ENCODE measurements around the gene PRR12.

The PRR12 gene

DNA sequence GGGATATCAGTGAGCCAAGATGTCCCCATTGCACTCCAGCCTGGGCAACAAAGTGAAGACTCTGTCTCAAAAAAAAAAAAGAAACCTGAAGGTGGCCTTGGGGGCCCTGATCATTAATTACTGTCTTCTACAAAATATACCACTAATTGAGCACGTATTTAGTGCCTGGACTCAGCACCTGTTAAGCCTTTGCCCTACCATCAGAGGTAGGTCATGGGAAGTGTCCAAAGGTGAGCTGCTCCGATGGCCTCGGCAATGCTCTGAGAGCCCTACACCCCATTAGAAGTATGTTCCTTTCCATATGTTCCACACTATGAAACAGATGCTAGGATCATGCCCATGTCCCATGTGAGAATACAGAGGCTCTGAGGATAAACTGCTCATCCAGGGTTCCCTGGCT lies 31.5 kb upstream of the PRR12 start:
- no peak overlapping the region for H3K4me3 ChIP-seq (ENCODE audit: low read depth, low read length)
- no peak for DNase-seq (ENCODE audit: low read depth)
- TF ChIP-seq MYC (IDR thresholded peaks at IDR 0.05; ENCODE audit: low read depth, low read length): no peak
- TF ChIP-seq, protein P1, sequence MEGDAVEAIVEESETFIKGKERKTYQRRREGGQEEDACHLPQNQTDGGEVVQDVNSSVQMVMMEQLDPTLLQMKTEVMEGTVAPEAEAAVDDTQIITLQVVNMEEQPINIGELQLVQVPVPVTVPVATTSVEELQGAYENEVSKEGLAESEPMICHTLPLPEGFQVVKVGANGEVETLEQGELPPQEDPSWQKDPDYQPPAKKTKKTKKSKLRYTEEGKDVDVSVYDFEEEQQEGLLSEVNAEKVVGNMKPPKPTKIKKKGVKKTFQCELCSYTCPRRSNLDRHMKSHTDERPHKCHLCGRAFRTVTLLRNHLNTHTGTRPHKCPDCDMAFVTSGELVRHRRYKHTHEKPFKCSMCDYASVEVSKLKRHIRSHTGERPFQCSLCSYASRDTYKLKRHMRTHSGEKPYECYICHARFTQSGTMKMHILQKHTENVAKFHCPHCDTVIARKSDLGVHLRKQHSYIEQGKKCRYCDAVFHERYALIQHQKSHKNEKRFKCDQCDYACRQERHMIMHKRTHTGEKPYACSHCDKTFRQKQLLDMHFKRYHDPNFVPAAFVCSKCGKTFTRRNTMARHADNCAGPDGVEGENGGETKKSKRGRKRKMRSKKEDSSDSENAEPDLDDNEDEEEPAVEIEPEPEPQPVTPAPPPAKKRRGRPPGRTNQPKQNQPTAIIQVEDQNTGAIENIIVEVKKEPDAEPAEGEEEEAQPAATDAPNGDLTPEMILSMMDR (IDR thresholded peaks at IDR 0.05; ENCODE audit: low read depth, low read length): no peak
- no peak for TF ChIP-seq POLR2A (IDR thresholded peaks at IDR 0.05; ENCODE audit: extremely low read depth, insufficient read length)
- TF ChIP-seq, protein P2, sequence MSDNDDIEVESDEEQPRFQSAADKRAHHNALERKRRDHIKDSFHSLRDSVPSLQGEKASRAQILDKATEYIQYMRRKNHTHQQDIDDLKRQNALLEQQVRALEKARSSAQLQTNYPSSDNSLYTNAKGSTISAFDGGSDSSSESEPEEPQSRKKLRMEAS (IDR thresholded peaks at IDR 0.05; ENCODE audit: low read depth, low read length): no peak

- no peak overlapping the region for H3K4me3 ChIP-seq (ENCODE audit: low read depth, low read length)
- TF ChIP-seq POLR2A (IDR thresholded peaks at IDR 0.05; ENCODE audit: extremely low read depth, insufficient read length) (no peak), MYC (IDR thresholded peaks at IDR 0.05; ENCODE audit: low read depth, low read length) (no peak)
- TF ChIP-seq, protein P2 (IDR thresholded peaks at IDR 0.05; ENCODE audit: low read depth, low read length): no peak
- TF ChIP-seq, protein P1 (IDR thresholded peaks at IDR 0.05; ENCODE audit: low read depth, low read length): no peak
- DNase-seq (ENCODE audit: low read depth): no peak
These were observed 31.1 kb upstream of the PRR12 start for GRCh38 chr19:49559928-49560327.

- DNase-seq (ENCODE audit: low read depth): no peak
- TF ChIP-seq, protein P2 (IDR thresholded peaks at IDR 0.05; ENCODE audit: low read depth, low read length): no peak
- TF ChIP-seq, protein P1 (IDR thresholded peaks at IDR 0.05; ENCODE audit: low read depth, low read length): no peak
- no peak for TF ChIP-seq POLR2A (IDR thresholded peaks at IDR 0.05; ENCODE audit: extremely low read depth, insufficient read length)
- TF ChIP-seq MYC (IDR thresholded peaks at IDR 0.05; ENCODE audit: low read depth, low read length): no peak
- H3K4me3 ChIP-seq (ENCODE audit: low read depth, low read length): no peak overlapping the region
These were observed 30.6 kb upstream of the PRR12 start for GRCh38 chr19:49560358-49560900.

DNA sequence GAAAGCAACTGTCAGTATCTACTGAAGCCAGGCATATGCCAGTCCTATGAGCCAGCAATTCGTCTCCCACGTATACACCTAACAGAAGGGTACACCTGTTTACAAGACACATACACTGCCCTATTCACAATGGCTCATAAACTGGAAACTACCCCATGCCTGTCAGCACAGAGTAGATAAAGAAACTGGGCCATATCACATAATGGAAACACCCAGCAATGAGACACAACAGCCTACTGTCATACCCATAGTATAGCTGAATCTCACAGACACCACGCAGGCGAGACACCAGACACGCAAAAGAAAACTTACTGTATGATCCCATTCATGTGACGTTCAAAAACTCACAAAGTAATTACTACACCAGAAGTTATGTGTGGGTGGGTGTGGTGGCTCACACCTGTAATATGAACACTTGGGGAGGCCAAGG lies 26.4 kb upstream of the PRR12 start:
- no peak for DNase-seq (ENCODE audit: low read depth)
- TF ChIP-seq, protein P1 (IDR thresholded peaks at IDR 0.05; ENCODE audit: low read depth, low read length): no peak
- TF ChIP-seq MYC (IDR thresholded peaks at IDR 0.05; ENCODE audit: low read depth, low read length) (no peak), POLR2A (IDR thresholded peaks at IDR 0.05; ENCODE audit: extremely low read depth, insufficient read length) (no peak)
- TF ChIP-seq, protein P2 (IDR thresholded peaks at IDR 0.05; ENCODE audit: low read depth, low read length): no peak

DNA sequence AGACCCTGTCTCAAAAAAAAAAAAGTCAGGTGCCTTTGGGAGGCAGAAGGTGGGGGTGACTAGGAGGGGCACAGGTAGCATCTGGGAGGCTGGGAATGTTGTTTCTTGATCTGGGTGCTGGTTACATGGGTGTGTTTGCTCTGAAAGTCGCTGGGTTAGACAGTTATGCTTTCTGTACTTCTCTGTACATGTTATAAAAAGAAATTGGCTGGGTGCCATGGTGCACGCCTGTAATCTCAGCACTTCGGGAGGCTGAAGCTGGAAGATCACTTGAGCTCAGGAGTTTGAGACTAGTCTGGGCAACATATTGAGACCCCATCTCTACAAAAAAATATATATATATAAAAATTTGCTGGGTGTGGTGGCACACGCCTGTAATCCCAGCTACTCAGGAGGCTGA lies 25.7 kb upstream of the PRR12 start:
- TF ChIP-seq, protein P1 (IDR thresholded peaks at IDR 0.05; ENCODE audit: low read depth, low read length): no peak
- TF ChIP-seq MYC (IDR thresholded peaks at IDR 0.05; ENCODE audit: low read depth, low read length) (no peak), POLR2A (IDR thresholded peaks at IDR 0.05; ENCODE audit: extremely low read depth, insufficient read length) (no peak)
- TF ChIP-seq, protein P2 (IDR thresholded peaks at IDR 0.05; ENCODE audit: low read depth, low read length): no peak
- no peak for DNase-seq (ENCODE audit: low read depth)
- no peak overlapping the region for H3K4me3 ChIP-seq (ENCODE audit: low read depth, low read length)

More for the DNA sequence above, 26.4 kb upstream of the PRR12 start:
- H3K4me3 ChIP-seq (ENCODE audit: low read depth, low read length): no peak overlapping the region
